Measurements from ENCODE around the gene SNAPC4. TPM values are rescaled to one million over a fixed set of nuclear protein-coding genes. Genes with fewer than 3 reads are reported as not detected.

The SNAPC4 gene
- polyA plus RNA-seq, 1 experiment: 1.7 TPM

GRCh38 chr9:136441191-136441680 lies 41.3 kb upstream of the SNAPC4 start:
- Histone ChIP-seq H3K36me3 (ENCODE audit: control insufficient read depth, insufficient read depth, low read length) (peaks cover 43% of the 10 kb centered on the region), H3K4me3 (ENCODE audit: low read depth, low read length) (no peak overlapping the region), H3K27me3 (ENCODE audit: control insufficient read depth, insufficient read depth, low read length) (no peaks in the 10 kb centered on the region)
- ChIA-PET CTCF (interaction anchor here (0.6 to 1.2 kb wide), 5 partner anchors 8 to 49 kb away, joined by 3 to 4 read pairs (median 3); no protein-coding TSS in a partner anchor), POLR2A (no interaction called here)
- TF ChIP-seq CTCF (IDR thresholded peaks at IDR 0.05; ENCODE audit: insufficient read depth, low read depth, low read length): no peak
- no peak for DNase-seq (ENCODE audit: low read depth)

GRCh38 chr9:136439481-136440408 lies 39.8 kb upstream of the SNAPC4 start, which contains the start of gene INPP5E:
Gene INPP5E, minus strand, starts transcription at chr9:136439845. Its CDS starts 426 bp downstream, at chr9:136439419.
- DNase-seq (ENCODE audit: low read depth): no peak
- peak; percentile 43; the same call in 1 of the 2 replicates for TF ChIP-seq CTCF (IDR thresholded peaks at IDR 0.05; ENCODE audit: insufficient read depth, low read depth, low read length)
- H3K4me3 ChIP-seq (ENCODE audit: low read depth, low read length): peak within 1 kb of the TSS; percentile 73
- ChIA-PET CTCF (interaction anchor here (0.7 to 1.3 kb wide), 11 partner anchors 9 to 257 kb away, joined by 3 to 6 read pairs (median 3); no protein-coding TSS in a partner anchor), POLR2A (no interaction called here)
- H3K27me3 ChIP-seq (ENCODE audit: control insufficient read depth, insufficient read depth, low read length): no peaks in the 10 kb centered on the region
- peaks cover 33% of the 10 kb centered on the region for H3K36me3 ChIP-seq (ENCODE audit: control insufficient read depth, insufficient read depth, low read length)

- DNase-seq (ENCODE audit: low read depth): no peak
- Histone ChIP-seq H3K27me3 (ENCODE audit: control insufficient read depth, insufficient read depth, low read length) (no peaks in the 10 kb centered on the region), H3K36me3 (ENCODE audit: control insufficient read depth, insufficient read depth, low read length) (peaks cover 29% of the 10 kb centered on the region), H3K4me3 (ENCODE audit: low read depth, low read length) (peak overlapping the region; percentile 73)
- CTCF ChIA-PET: interaction anchor here (0.8 to 1.3 kb wide), 6 partner anchors 9 to 186 kb away, joined by 3 to 5 read pairs (median 3); no protein-coding TSS in a partner anchor
- 0 out of 2 replicates have a peak, but pooled peaks have one; percentile 4 for TF ChIP-seq CTCF (IDR thresholded peaks at IDR 0.05; ENCODE audit: insufficient read depth, low read depth, low read length)
- POLR2A ChIA-PET: no interaction called here
Observed at GRCh38 chr9:136438548-136439480, 38.8 kb upstream of the SNAPC4 start.

GRCh38 chr9:136437839-136438547 lies 38.0 kb upstream of the SNAPC4 start:
- H3K27me3 ChIP-seq (ENCODE audit: control insufficient read depth, insufficient read depth, low read length): no peaks in the 10 kb centered on the region
- peaks cover 24% of the 10 kb centered on the region for H3K36me3 ChIP-seq (ENCODE audit: control insufficient read depth, insufficient read depth, low read length)
- DNase-seq (ENCODE audit: low read depth): no peak
- ChIA-PET POLR2A (no interaction called here), CTCF (interaction anchor here (0.8 to 1.3 kb wide), 5 partner anchors 9 to 187 kb away, joined by 3 to 5 read pairs (median 3); no protein-coding TSS in a partner anchor)
- H3K4me3 ChIP-seq (ENCODE audit: low read depth, low read length): peak overlapping the region; percentile 73
- no peak for TF ChIP-seq CTCF (IDR thresholded peaks at IDR 0.05; ENCODE audit: insufficient read depth, low read depth, low read length)
